Lower lobe of right lung (tissue), 2 donors: Measurements from ENCODE around the gene MYLK4. TPM values are rescaled to one million over a fixed set of nuclear protein-coding genes. Genes with fewer than 3 reads are reported as not detected.

Experiments
- ATAC-seq, 2 donors: fragments of 200-7000 bp; cut with Tn5 transposase; one replicate each; pipeline ENCODE4 v1.9.1; 2020 to 2022; ENCODE audit warnings: mild to moderate bottlenecking in 2 of 2, moderate library complexity in 2 of 2
- DNase-seq: peaks from one replicate; pipeline ENCODE4 v3.0.0-alpha.2; 2020
- H3K27ac ChIP-seq: fragments of 200-600 bp; one replicate; pipeline ENCODE4 v1.8.0; 2022
- H3K27me3 ChIP-seq: fragments of 200-600 bp; one replicate; pipeline ENCODE4 v1.8.0; 2022; ENCODE audit warnings: low read depth
- H3K36me3 ChIP-seq: fragments of 200-600 bp; one replicate; pipeline ENCODE4 v1.8.0; 2022; ENCODE audit warnings: mild to moderate bottlenecking
- H3K4me1 ChIP-seq: fragments of 200-600 bp; one replicate; pipeline ENCODE4 v1.8.0; 2022
- H3K4me3 ChIP-seq: fragments of 200-600 bp; one replicate; pipeline ENCODE4 v1.8.0; 2022; ENCODE audit warnings: mild to moderate bottlenecking
- H3K9me3 ChIP-seq: fragments of 200-600 bp; one replicate; pipeline ENCODE4 v1.8.0; 2022
- intact Hi-C: fragments of 100-400 bp; cut with DNase I; formaldehyde crosslinking; loops from one replicate; pipeline ENCODE4 v1.11.0; 2022
- total RNA-seq: library from RNA; stranded (reverse); fragmentation: NEBNext Ultra II Directional; extraction: Animal tissue kit (Norgen Biotek cat#: 25700); gene quantifications from one replicate; pipeline ENCODE4 v1.2.1, GENCODE V29; 2021
- TF ChIP-seq, protein P1 (sequence below): fragments of 200-600 bp; IDR thresholded peaks from one replicate; pipeline ENCODE4 v1.8.0; 2022; ENCODE audit warnings: antibody characterized with exemption, mild to moderate bottlenecking
- donor health status: DM: no; HTN: yes; CAD: no; lungs with severe emphysema.

MYLK4 gene
- total RNA-seq, 1 donor from 2014 or later: 0.56 TPM

DNA sequence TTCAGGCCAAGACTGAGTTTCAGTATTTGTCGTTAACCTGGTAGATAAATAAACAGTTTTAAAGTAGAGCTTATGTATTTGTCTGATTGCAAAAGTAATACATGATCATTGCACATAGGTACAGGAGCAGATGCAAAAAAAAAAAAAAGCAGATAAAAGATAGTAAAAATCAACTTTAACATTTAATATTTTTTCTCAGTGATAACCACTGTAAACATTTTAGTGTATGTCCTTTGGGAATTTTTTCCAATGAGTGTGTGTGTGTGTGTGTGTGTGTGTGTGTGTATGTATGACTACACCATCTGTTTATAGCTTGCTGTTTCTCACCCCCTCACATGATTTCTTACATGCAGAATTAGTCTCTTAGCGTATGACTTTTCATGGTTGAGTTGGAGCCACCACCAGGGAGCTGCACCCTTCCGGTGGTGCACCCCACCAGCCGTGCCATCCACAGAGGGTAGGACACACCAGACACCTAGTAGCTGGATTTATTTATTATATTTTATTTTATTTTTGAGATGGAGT, 40.8 kb upstream of the MYLK4 start:
- ATAC-seq (no peak), DNase-seq (no peak)
- peaks cover 52% of the 10 kb centered on the region for H3K4me1 ChIP-seq
- no peak overlapping the region for H3K4me3 ChIP-seq
- H3K9me3 ChIP-seq: no peaks in the 10 kb centered on the region
- intact Hi-C loops: loop anchor here (10.0 kb wide), 1 partner anchor 53 kb away; the partner anchor contains the start of gene SERPINB1
- H3K36me3 ChIP-seq: peaks cover 2% of the 10 kb centered on the region
- TF ChIP-seq, protein P1, sequence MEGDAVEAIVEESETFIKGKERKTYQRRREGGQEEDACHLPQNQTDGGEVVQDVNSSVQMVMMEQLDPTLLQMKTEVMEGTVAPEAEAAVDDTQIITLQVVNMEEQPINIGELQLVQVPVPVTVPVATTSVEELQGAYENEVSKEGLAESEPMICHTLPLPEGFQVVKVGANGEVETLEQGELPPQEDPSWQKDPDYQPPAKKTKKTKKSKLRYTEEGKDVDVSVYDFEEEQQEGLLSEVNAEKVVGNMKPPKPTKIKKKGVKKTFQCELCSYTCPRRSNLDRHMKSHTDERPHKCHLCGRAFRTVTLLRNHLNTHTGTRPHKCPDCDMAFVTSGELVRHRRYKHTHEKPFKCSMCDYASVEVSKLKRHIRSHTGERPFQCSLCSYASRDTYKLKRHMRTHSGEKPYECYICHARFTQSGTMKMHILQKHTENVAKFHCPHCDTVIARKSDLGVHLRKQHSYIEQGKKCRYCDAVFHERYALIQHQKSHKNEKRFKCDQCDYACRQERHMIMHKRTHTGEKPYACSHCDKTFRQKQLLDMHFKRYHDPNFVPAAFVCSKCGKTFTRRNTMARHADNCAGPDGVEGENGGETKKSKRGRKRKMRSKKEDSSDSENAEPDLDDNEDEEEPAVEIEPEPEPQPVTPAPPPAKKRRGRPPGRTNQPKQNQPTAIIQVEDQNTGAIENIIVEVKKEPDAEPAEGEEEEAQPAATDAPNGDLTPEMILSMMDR: no peak
- H3K27ac ChIP-seq: peak overlapping the region; percentile 46
- no peaks in the 10 kb centered on the region for H3K27me3 ChIP-seq

DNA sequence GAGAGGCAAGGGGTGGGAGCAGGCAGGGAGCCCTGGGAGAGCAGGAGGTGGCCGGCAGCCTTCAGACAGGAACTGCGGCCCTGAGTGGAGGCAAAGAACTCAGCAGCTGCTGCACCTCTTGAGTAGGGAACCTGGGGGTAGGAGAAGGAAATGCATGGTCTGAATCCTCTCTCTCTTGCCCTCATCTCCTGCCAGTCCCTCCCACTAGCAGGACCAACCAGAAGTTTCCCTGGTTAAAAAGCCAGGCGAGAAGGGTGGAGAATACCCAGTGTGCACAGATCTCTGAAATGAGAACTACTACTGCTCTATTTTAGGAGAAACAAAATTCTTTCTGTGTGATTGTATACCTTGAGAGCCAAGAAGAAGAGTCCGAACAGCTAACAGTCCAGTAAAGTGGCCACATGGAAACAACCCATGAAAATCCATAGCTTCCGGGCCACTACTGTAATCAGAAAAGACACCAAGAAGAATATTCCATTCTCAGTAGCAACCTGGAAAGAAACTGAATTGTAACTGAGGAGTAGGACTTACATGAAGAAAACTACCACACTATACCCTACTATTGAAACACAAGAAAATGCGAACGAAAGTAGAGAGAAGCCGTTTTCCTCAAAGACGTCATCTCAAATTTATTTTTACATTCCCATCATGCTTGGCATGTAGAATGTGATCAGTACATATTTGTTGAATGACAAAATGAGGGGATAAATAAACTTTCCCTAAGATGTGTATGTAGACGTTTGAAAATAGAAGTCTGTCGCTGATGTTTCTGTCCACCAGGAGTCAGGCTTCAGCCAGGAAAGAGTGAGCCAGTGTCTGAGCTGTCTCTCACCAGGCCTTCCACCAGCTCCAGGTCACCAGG, 40.1 kb upstream of the MYLK4 start:
- intact Hi-C loops: loop anchor here (10.0 kb wide), 1 partner anchor 54 kb away; the partner anchor contains the start of gene SERPINB1
- H3K9me3 ChIP-seq: no peaks in the 10 kb centered on the region
- peaks cover 8% of the 10 kb centered on the region for H3K36me3 ChIP-seq
- ATAC-seq: peak; percentile 87 to 93
- H3K27ac ChIP-seq: peak overlapping the region; percentile 75
- H3K4me3 ChIP-seq: no peak overlapping the region
- H3K4me1 ChIP-seq: peaks cover 52% of the 10 kb centered on the region
- no peaks in the 10 kb centered on the region for H3K27me3 ChIP-seq
- peak; percentile 69 for DNase-seq
- TF ChIP-seq, protein P1: peak; percentile 82

DNA sequence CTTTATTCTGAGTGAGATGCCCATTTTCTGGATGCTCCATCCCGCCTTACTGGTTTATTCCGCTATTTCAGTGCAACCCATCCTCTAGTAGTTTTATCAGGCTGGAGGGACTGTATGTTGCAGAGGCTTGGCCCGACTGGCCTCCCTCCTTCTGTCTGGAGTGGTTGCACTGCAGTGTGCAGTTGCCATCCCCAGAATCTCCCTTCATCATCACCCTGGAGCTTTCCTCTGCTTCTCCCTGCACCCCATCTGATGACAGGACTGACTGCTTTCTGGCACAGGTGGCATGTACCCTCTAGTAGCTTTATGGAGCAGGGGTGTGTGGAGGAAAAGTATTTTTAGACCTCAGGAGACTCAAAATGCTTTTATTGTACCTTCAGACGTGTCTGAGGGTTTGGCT, 35.5 kb upstream of the MYLK4 start:
- no peaks in the 10 kb centered on the region for H3K9me3 ChIP-seq
- TF ChIP-seq, protein P1: no peak
- no peak for DNase-seq
- H3K36me3 ChIP-seq: peaks cover 43% of the 10 kb centered on the region
- peaks cover 29% of the 10 kb centered on the region for H3K4me1 ChIP-seq
- ATAC-seq: no peak
- H3K4me3 ChIP-seq: no peak overlapping the region
- intact Hi-C loops: no loop called here
- no peaks in the 10 kb centered on the region for H3K27me3 ChIP-seq
- H3K27ac ChIP-seq: no peak overlapping the region

DNA sequence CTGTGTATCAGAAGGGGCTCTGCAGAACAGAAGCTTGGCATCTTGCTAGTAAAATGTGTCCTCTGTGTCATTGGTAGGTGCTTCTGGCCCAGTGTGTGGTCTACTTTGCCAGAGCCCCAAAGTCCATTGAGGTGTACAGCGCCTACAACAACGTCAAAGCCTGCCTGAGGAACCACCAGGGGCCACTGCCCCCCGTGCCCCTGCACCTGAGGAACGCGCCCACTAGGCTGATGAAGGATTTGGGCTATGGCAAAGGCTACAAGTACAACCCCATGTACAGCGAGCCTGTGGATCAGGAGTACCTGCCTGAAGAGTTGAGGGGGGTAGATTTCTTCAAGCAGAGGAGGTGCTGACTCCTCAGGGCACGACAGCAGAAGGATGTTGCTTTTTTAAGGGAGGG, 34.2 kb upstream of the MYLK4 start:
- no peak overlapping the region for H3K27ac ChIP-seq
- H3K4me1 ChIP-seq: peaks cover 18% of the 10 kb centered on the region
- TF ChIP-seq, protein P1: no peak
- DNase-seq: no peak
- H3K9me3 ChIP-seq: no peaks in the 10 kb centered on the region
- ATAC-seq: no peak
- H3K36me3 ChIP-seq: peaks cover 56% of the 10 kb centered on the region
- H3K27me3 ChIP-seq: no peaks in the 10 kb centered on the region
- H3K4me3 ChIP-seq: no peak overlapping the region
- intact Hi-C loops: no loop called here

DNA sequence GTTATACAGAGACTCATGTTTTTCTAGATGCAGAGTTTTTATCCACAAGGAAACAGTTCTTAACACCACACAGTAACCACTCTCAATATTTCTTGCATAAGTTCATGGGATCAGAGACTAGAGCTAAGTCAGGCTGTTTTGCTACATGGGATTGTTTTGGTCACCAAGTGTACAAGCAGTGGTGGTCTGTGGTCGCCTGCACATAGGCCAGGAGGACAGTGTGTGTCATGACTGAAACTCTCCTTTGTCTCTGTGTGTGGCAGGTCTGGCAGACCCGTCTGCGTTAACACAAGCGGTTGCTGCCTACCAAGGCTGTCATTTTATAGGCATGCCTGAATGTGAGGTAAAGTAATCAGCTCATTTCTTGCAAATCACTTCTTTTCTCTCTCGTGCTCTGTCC, 33.3 kb upstream of the MYLK4 start:
- DNase-seq (no peak), ATAC-seq (peak in 1 of 2 donors; percentile 7)
- Histone ChIP-seq H3K27me3 (no peaks in the 10 kb centered on the region), H3K27ac (peak overlapping the region; percentile 31), H3K36me3 (peaks cover 65% of the 10 kb centered on the region), H3K4me1 (peaks cover 18% of the 10 kb centered on the region), H3K9me3 (no peaks in the 10 kb centered on the region), H3K4me3 (no peak overlapping the region)
- intact Hi-C loops: no loop called here
- TF ChIP-seq, protein P1: no peak
